SH-SY5Y (cell line): ENCODE data around the gene ST3GAL5.

Source experiments
- GATA2 ChIP-seq: IDR thresholded peaks from 2 replicates; pipeline ENCODE4 v1.6.1; 2011; ENCODE audit warnings: mild to moderate bottlenecking, low read depth, low read length
- GATA3 ChIP-seq: IDR thresholded peaks from 2 replicates; pipeline ENCODE4 v1.6.1; 2011; ENCODE audit warnings: low read depth, mild to moderate bottlenecking, low read length, moderate library complexity

DNA sequence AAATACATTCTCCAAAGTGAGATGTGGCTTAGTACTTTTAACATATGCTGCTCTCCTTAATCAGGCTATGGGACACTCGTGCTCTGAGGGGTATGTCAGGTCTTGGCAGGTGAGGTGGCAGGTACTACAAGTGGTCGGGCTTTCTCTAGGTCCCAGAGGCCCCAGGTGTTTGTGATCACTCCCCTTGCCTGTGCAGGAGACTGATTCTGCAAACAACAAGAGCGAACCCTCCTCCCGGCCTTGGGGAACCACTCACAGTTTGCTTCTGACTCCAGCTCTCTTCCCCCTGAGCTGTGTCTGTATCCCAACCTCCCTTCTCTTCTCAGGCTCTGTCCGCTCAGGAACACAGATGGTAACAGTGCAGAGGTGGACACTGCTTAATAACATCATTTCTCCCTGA, 86.9 kb downstream of the ST3GAL5 start:
- TF ChIP-seq GATA2 (no peak), GATA3 (no peak)
